H1 (cell line): ENCODE measurements around the gene CAPS. TPM values are rescaled to one million over a fixed set of nuclear protein-coding genes. Genes with fewer than 3 reads are reported as not detected.

Source experiments
- RXRA ChIP-seq: IDR thresholded peaks from 2 replicates; pipeline ENCODE4 v1.6.1; 2011; ENCODE audit warnings: low read depth, mild to moderate bottlenecking, low read length, moderate library complexity; ENCODE audit not compliant: insufficient read depth
- polyA plus RNA-seq, 7 experiments: library from polyadenylated mRNA; depleted of rRNA in 3 of 7; stranded (reverse) in 5 of 7; unstranded in 2 of 7; fragments of >200 nt in 5 of 7; fragments of 200-250 nt in 2 of 7; gene quantifications; 1 replicate in 5 of 7; 2 replicates in 1 of 7; 4 replicates in 1 of 7; pipeline versions ENCODE4 v1.2.1 to v1.2.3, GENCODE V29; 2011 to 2013; ENCODE audit warnings: missing spikeins in 2 of 7, mixed read lengths in 2 of 7
- total RNA-seq: library from RNA; stranded (reverse); fragmentation: NEBNext Ultra II Directional; extraction: Animal tissue kit (Norgen Biotek cat#: 25700); gene quantifications from 2 replicates; pipeline ENCODE4 v1.2.1, GENCODE V29; 2021

CAPS gene
- total and polyA plus RNA-seq, 2 of the 8 experiments (the other 6 are each of a cell fraction or from before 2014, with no cell fraction given) = 2.1 to 2.4 TPM

GRCh38 chr19:5952193-5953029 is 38.4 kb downstream of the CAPS start (continued):
- TF ChIP-seq RXRA = no peak
